ENCODE measurements around the gene PIEZO1.

Gene PIEZO1

GRCh38 chr16:88764913-88765349, 20.1 kb downstream of the PIEZO1 start:
- DNase-seq, result no peak

- DNase-seq, result no peak
Observed at GRCh38 chr16:88764080-88764479, 20.9 kb downstream of the PIEZO1 start.

- DNase-seq, result no peak
Observed at GRCh38 chr16:88763502-88764053, 21.4 kb downstream of the PIEZO1 start.

GRCh38 chr16:88762941-88763340, 22.1 kb downstream of the PIEZO1 start:
- no peak for DNase-seq

GRCh38 chr16:88762258-88762870, 22.7 kb downstream of the PIEZO1 start:
- DNase-seq, result no peak

- DNase-seq, result no peak
Observed at GRCh38 chr16:88761830-88762229, 23.2 kb downstream of the PIEZO1 start.

- no peak for DNase-seq
Observed at GRCh38 chr16:88761143-88761534, 23.9 kb downstream of the PIEZO1 start.

GRCh38 chr16:88760424-88761142, 24.4 kb downstream of the PIEZO1 start:
- DNase-seq, result no peak

GRCh38 chr16:88759976-88760350, 25.1 kb downstream of the PIEZO1 start:
- no peak for DNase-seq

GRCh38 chr16:88759245-88759975, 25.6 kb downstream of the PIEZO1 start:
- DNase-seq, result peak; percentile 67

- no peak for DNase-seq
Observed at GRCh38 chr16:88758944-88759244, 26.1 kb downstream of the PIEZO1 start.

GRCh38 chr16:88758227-88758943, 26.6 kb downstream of the PIEZO1 start:
- no peak for DNase-seq

- no peak for DNase-seq
Observed at GRCh38 chr16:88755745-88756443, 29.1 kb downstream of the PIEZO1 start.

GRCh38 chr16:88754912-88755744, 29.9 kb downstream of the PIEZO1 start:
- no peak for DNase-seq

GRCh38 chr16:88754109-88754911, 30.7 kb downstream of the PIEZO1 start:
- DNase-seq, result no peak

- no peak for DNase-seq
Observed at GRCh38 chr16:88753602-88754001, 31.4 kb downstream of the PIEZO1 start.

- no peak for DNase-seq
Observed at GRCh38 chr16:88753191-88753590, 31.8 kb downstream of the PIEZO1 start.

- no peak for DNase-seq
Observed at GRCh38 chr16:88752386-88753002, 32.5 kb downstream of the PIEZO1 start.

- no peak for DNase-seq
Observed at GRCh38 chr16:88750854-88751253, 34.2 kb downstream of the PIEZO1 start.

GRCh38 chr16:88749358-88749757, 35.7 kb downstream of the PIEZO1 start:
- no peak for DNase-seq

Measured in NCI-H510A treated with DMSO at 0.1 percent for 48 hours (cell line).